IPS-NIHi11 (cell line): ENCODE results near the gene PAF1.

ENCODE experiments used
- DNase-seq: peaks from one replicate; pipeline ENCODE4 v3.0.0; 2012; ENCODE audit warnings: mixed read lengths, low spot score

PAF1 gene

GRCh38 chr19:39416152-39417120 lies 25.5 kb upstream of the PAF1 start:
- peak; percentile 56 for DNase-seq

- DNase-seq: no peak
Observed at GRCh38 chr19:39415111-39416046, 24.5 kb upstream of the PAF1 start.

GRCh38 chr19:39413911-39414608 lies 23.2 kb upstream of the PAF1 start:
- no peak for DNase-seq

- peak; percentile 74 for DNase-seq
Observed at GRCh38 chr19:39413272-39413910, 22.5 kb upstream of the PAF1 start.

- no peak for DNase-seq
Observed at GRCh38 chr19:39412867-39413271, 22.0 kb upstream of the PAF1 start.

GRCh38 chr19:39412100-39412866 lies 21.4 kb upstream of the PAF1 start, which contains the start of gene PLEKHG2:
Gene PLEKHG2 (plus strand): TSS chr19:39412669. CDS start chr19:39414087, 1,418 bp downstream.
- DNase-seq: peak; percentile 88

- no peak for DNase-seq
Observed at GRCh38 chr19:39411832-39412099, 20.9 kb upstream of the PAF1 start.

GRCh38 chr19:39411081-39411831 lies 20.4 kb upstream of the PAF1 start:
- no peak for DNase-seq

- no peak for DNase-seq
Observed at GRCh38 chr19:39410831-39411080, 19.9 kb upstream of the PAF1 start.

- DNase-seq: no peak
Observed at GRCh38 chr19:39410017-39410830, 19.3 kb upstream of the PAF1 start.

- DNase-seq: peak; percentile 68
Observed at GRCh38 chr19:39409208-39410016, 18.5 kb upstream of the PAF1 start.

GRCh38 chr19:39408392-39409207 lies 17.7 kb upstream of the PAF1 start:
- DNase-seq: no peak

- no peak for DNase-seq
Observed at GRCh38 chr19:39407660-39408391, 16.9 kb upstream of the PAF1 start.

GRCh38 chr19:39407410-39407659 lies 16.4 kb upstream of the PAF1 start:
- no peak for DNase-seq

- peak; percentile 75 for DNase-seq
Observed at GRCh38 chr19:39406656-39407409, 15.9 kb upstream of the PAF1 start, which contains the start of gene ZFP36. Gene ZFP36 (plus strand): TSS chr19:39406847. CDS start chr19:39406905, 58 bp downstream.

GRCh38 chr19:39405958-39406655 lies 15.2 kb upstream of the PAF1 start:
- DNase-seq: no peak
